Activated CD4-positive, alpha-beta memory T cell treated with anti-CD3 and anti-CD28 coated beads, Interleukin-2, amount 10 ng/mL, durations not matched to agents 7 days and 5 days (primary cell): ENCODE measurements around the gene CADM4. TPM values are rescaled to one million over a fixed set of nuclear protein-coding genes. Genes with fewer than 3 reads are reported as not detected.
"Not testable (repeated sequence)": the region's sequence is repeated elsewhere in the genome, so short reads cannot be mapped to it uniquely, and the experiment has no call there.

ENCODE experiments used
- CTCF ChIA-PET: fragments of 350-600 bp; sonication (Branson Sonifier 250); formaldehyde crosslinking; loops from one replicate; lab custom pipeline; 2021; ENCODE audit warnings: antibody characterized with exemption, inconsistent platforms; lab: Charles Lee
- POLR2A ChIA-PET: fragments of 350-600 bp; sonication (Branson Sonifier 250); formaldehyde crosslinking; loops from one replicate; lab custom pipeline; 2021; ENCODE audit warnings: antibody characterized with exemption; lab: Charles Lee
- DNase-seq: peaks from one replicate; pipeline ENCODE4 v3.0.0-alpha.2; 2020
- H3K27ac Mint-ChIP-seq: one replicate; pipeline ENCODE4 v1.8.0; 2021; ENCODE audit warnings: mild to moderate bottlenecking, mixed read lengths
- H3K27me3 Mint-ChIP-seq: one replicate; pipeline ENCODE4 v1.8.0; 2021; ENCODE audit warnings: mixed read lengths
- H3K36me3 Mint-ChIP-seq: one replicate; pipeline ENCODE4 v1.8.0; 2021; ENCODE audit warnings: low read depth, mixed read lengths
- H3K4me1 Mint-ChIP-seq: one replicate; pipeline ENCODE4 v1.8.0; 2021; ENCODE audit warnings: mixed read lengths
- H3K4me3 Mint-ChIP-seq: one replicate; pipeline ENCODE4 v1.8.0; 2021; ENCODE audit warnings: mild to moderate bottlenecking, mixed read lengths
- H3K9me3 Mint-ChIP-seq: one replicate; pipeline ENCODE4 v1.8.0; 2021; ENCODE audit warnings: mixed read lengths
- total RNA-seq, 2 experiments: library from RNA; stranded (reverse); gene quantifications; one replicate each; pipeline ENCODE4 v1.2.3, GENCODE V29; 2021

Gene CADM4, protein sequence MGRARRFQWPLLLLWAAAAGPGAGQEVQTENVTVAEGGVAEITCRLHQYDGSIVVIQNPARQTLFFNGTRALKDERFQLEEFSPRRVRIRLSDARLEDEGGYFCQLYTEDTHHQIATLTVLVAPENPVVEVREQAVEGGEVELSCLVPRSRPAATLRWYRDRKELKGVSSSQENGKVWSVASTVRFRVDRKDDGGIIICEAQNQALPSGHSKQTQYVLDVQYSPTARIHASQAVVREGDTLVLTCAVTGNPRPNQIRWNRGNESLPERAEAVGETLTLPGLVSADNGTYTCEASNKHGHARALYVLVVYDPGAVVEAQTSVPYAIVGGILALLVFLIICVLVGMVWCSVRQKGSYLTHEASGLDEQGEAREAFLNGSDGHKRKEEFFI
- total RNA-seq, result under 1 TPM; 0.43 to 0.60 TPM

- H3K27me3 Mint-ChIP-seq, result peaks cover 46% of the 10 kb centered on the region
- peak within 1 kb of the TSS; percentile 68 for H3K4me3 Mint-ChIP-seq
- ChIA-PET POLR2A (interaction anchor here (1.1 kb wide), 1 partner anchor 14 kb away, joined by 3 read pairs; no protein-coding TSS in a partner anchor), CTCF (interaction anchor here (1.5 kb wide), 1 partner anchor 28 kb away, joined by 3 read pairs; no protein-coding TSS in a partner anchor)
- no peaks in the 10 kb centered on the region for H3K36me3 Mint-ChIP-seq
- H3K27ac Mint-ChIP-seq, result no peak within 1 kb of the TSS
- DNase-seq, result peak; percentile 47
- peaks cover 14% of the 10 kb centered on the region for H3K4me1 Mint-ChIP-seq
- H3K9me3 Mint-ChIP-seq, result no peaks in the 10 kb centered on the region
These were observed at the start of gene CADM4 for GRCh38 chr19:43639519-43640423. CADM4 (minus strand) TSS chr19:43639850; CDS start chr19:43639790, 60 bp downstream.

- peaks cover 3% of the 10 kb centered on the region for H3K36me3 Mint-ChIP-seq
- no peak for DNase-seq
These were observed 48.5 kb upstream of the CADM4 start for GRCh38 chr19:43688059-43688701.

DNA sequence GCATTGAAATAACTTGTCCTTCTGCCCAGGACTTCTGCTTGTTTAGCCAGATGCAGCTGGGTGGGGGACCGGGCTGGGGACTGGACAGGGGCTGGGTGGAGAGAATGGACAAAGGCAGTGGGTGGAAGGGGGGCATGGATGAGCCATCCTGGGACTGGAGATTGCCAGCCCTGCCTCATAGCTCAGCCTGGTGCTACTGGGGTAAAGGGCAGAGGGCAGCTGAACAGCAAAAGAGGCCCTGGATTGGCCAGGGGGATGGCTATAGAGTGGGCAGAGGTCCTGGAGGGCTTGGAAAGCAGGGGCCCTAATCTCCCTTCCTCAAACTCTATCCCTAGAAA lies 48.0 kb upstream of the CADM4 start:
- Mint-ChIP-seq H3K27me3 (peaks cover 2% of the 10 kb centered on the region), H3K36me3 (peaks cover 3% of the 10 kb centered on the region), H3K9me3 (peaks cover 12% of the 10 kb centered on the region), H3K4me3 (no peak overlapping the region), H3K27ac (no peak overlapping the region), H3K4me1 (no peaks in the 10 kb centered on the region)
- CTCF ChIA-PET, result interaction anchor here (0.7 kb wide), 1 partner anchor 34 kb away, joined by 5 read pairs; no protein-coding TSS in a partner anchor
- DNase-seq, result no peak
- POLR2A ChIA-PET, result no interaction called here

More at GRCh38 chr19:43688059-43688701, 48.5 kb upstream of the CADM4 start:
- peaks cover 12% of the 10 kb centered on the region for H3K9me3 Mint-ChIP-seq
- no peak overlapping the region for H3K4me3 Mint-ChIP-seq
- CTCF ChIA-PET, result no interaction called here
- peaks cover 2% of the 10 kb centered on the region for H3K27me3 Mint-ChIP-seq
- H3K4me1 Mint-ChIP-seq, result no peaks in the 10 kb centered on the region
- no peak overlapping the region for H3K27ac Mint-ChIP-seq
- POLR2A ChIA-PET, result no interaction called here

DNA sequence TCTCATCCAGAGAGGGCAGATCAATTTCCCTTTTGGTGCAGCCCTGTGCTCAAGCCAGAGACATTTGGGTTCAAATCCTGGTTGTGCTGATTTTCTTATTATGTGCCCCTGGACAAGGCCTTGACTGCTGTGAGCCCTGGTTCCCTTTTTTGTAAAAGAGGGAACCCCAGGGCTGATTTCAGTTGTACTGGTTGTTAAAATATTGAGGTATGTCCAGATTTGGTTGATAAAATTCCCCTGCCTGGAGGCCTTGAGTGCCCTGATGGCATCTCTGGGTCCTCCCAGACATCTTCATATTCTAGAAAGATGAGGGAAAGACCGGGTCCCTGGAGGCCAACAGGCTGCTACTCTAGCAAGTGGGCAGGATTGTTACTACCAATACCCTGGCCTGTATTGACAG lies 44.7 kb upstream of the CADM4 start:
- CTCF ChIA-PET, result no interaction called here
- no peaks in the 10 kb centered on the region for H3K27me3 Mint-ChIP-seq
- no peak overlapping the region for H3K27ac Mint-ChIP-seq
- H3K4me1 Mint-ChIP-seq, result no peaks in the 10 kb centered on the region
- POLR2A ChIA-PET, result no interaction called here
- H3K4me3 Mint-ChIP-seq, result no peak overlapping the region
- no peaks in the 10 kb centered on the region for H3K9me3 Mint-ChIP-seq
- H3K36me3 Mint-ChIP-seq, result no peaks in the 10 kb centered on the region
- DNase-seq, result no peak

DNA sequence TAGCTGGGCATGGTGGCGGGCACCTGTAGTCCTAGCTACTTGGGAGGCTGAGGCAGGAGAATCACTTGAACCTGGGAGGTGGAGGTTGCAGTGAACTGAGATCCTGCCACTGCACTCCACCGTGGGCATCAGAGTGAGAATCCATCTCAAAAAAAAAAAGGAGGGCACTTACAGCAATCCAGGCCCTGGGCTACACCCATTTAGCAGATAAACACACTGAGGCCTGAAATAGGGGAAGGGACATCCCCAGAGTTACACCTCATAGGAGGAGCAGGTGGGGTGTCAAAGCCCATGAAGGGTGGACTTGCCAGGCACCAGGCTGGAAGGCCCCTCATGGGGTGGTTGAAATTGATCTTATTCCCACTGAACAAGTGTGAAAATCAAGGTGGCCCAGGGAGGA lies 44.3 kb upstream of the CADM4 start:
- no peaks in the 10 kb centered on the region for H3K36me3 Mint-ChIP-seq

GRCh38 chr19:43682824-43683661 lies 43.4 kb upstream of the CADM4 start:
- POLR2A ChIA-PET, result no interaction called here
- CTCF ChIA-PET, result no interaction called here
- no peak for DNase-seq
- Mint-ChIP-seq H3K36me3 (no peaks in the 10 kb centered on the region), H3K27ac (no peak overlapping the region), H3K4me1 (no peaks in the 10 kb centered on the region), H3K4me3 (no peak overlapping the region), H3K27me3 (no peaks in the 10 kb centered on the region), H3K9me3 (no peaks in the 10 kb centered on the region)

More for the DNA sequence above, 44.3 kb upstream of the CADM4 start:
- Mint-ChIP-seq H3K9me3 (no peaks in the 10 kb centered on the region), H3K27me3 (no peaks in the 10 kb centered on the region), H3K27ac (no peak overlapping the region), H3K4me3 (no peak overlapping the region), H3K4me1 (no peaks in the 10 kb centered on the region)
- no peak for DNase-seq
- POLR2A ChIA-PET, result no interaction called here
- CTCF ChIA-PET, result no interaction called here

DNA sequence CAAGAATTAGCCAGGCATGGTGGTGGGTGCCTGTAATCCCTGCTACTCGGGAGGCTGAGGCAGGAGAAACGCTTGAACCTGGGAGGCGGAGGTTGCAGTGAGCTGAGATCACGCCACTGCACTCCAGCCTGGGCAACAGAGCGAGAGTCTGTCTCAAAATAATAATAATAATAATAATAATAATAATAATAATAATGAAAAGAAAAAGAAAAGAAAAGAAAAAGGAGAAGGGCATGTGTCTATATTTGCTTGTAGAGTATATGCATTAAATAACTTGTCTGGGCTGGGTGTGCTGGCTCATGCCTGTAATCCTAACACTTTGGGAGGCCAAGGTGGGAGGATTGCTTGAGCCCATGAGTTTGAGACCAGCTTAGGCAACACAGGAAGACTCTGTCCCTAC lies 42.6 kb upstream of the CADM4 start:
- DNase-seq, POLR2A ChIA-PET, H3K4me1 Mint-ChIP-seq, H3K9me3 Mint-ChIP-seq, H3K27me3 Mint-ChIP-seq, H3K27ac Mint-ChIP-seq, CTCF ChIA-PET, H3K36me3 Mint-ChIP-seq, H3K4me3 Mint-ChIP-seq: not testable (repeated sequence)

DNA sequence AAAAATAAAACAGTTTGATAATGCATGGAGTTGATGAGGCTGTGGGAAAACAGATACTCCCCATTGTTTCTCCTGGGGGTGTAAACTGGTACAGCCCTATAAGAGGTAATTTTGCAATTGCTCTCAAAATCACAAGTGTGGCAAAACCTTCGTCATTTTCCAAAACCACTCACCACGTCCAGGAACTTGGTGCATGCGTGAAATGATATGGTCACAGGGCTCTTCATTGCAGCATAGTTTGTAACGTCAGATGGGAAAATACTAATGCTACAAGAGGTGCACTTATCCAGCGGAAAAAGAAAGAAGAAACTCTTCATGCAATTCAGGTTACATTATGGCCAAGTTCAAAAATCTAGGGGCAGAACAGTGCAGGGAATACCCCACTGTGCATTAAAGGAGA lies 42.2 kb upstream of the CADM4 start:
- Mint-ChIP-seq H3K27me3 (no peaks in the 10 kb centered on the region), H3K9me3 (no peaks in the 10 kb centered on the region), H3K27ac (no peak overlapping the region), H3K4me3 (no peak overlapping the region), H3K4me1 (no peaks in the 10 kb centered on the region), H3K36me3 (no peaks in the 10 kb centered on the region)
- ChIA-PET POLR2A (no interaction called here), CTCF (no interaction called here)
- no peak for DNase-seq

GRCh38 chr19:43678512-43679261 lies 39.0 kb upstream of the CADM4 start:
- Mint-ChIP-seq H3K27ac (no peak overlapping the region), H3K36me3 (no peaks in the 10 kb centered on the region), H3K4me1 (peaks cover 19% of the 10 kb centered on the region), H3K27me3 (no peaks in the 10 kb centered on the region), H3K9me3 (no peaks in the 10 kb centered on the region), H3K4me3 (no peak overlapping the region)
- ChIA-PET CTCF (interaction anchor here (0.5 to 3.5 kb wide), 3 partner anchors 9 to 87 kb away, joined by 4 to 16 read pairs (median 4); partner anchors contain the start of gene PLAUR), POLR2A (no interaction called here)
- no peak for DNase-seq

GRCh38 chr19:43675906-43676305 lies 36.3 kb upstream of the CADM4 start:
- POLR2A ChIA-PET, result no interaction called here
- peak overlapping the region; percentile 0 for H3K4me3 Mint-ChIP-seq
- CTCF ChIA-PET, result no interaction called here
- H3K4me1 Mint-ChIP-seq, result peaks cover 23% of the 10 kb centered on the region
- no peaks in the 10 kb centered on the region for H3K36me3 Mint-ChIP-seq
- H3K27me3 Mint-ChIP-seq, result peaks cover 6% of the 10 kb centered on the region
- DNase-seq, result no peak
- no peaks in the 10 kb centered on the region for H3K9me3 Mint-ChIP-seq
- H3K27ac Mint-ChIP-seq, result peak overlapping the region; percentile 13

- Mint-ChIP-seq H3K9me3 (no peaks in the 10 kb centered on the region), H3K27ac (peak overlapping the region; percentile 13), H3K4me3 (peak overlapping the region; percentile 0), H3K4me1 (peaks cover 26% of the 10 kb centered on the region), H3K36me3 (no peaks in the 10 kb centered on the region), H3K27me3 (peaks cover 7% of the 10 kb centered on the region)
- no peak for DNase-seq
- ChIA-PET POLR2A (no interaction called here), CTCF (no interaction called here)
These were observed 35.7 kb upstream of the CADM4 start for GRCh38 chr19:43675269-43675879.
